ENCODE measurements around the gene FBXO5. TPM values are rescaled to one million over a fixed set of nuclear protein-coding genes. Genes with fewer than 3 reads are reported as not detected.

Gene FBXO5
- total and polyA plus RNA-seq, 4 donors: 2.5 to 6.0 (median 4.0) TPM

GRCh38 chr6:152952045-152952444 lies 30.8 kb downstream of the FBXO5 start:
- no peaks in the 10 kb centered on the region for H3K9me3 ChIP-seq (ENCODE audit: control insufficient read depth, low read length)
- no peak overlapping the region for H3K27ac ChIP-seq (ENCODE audit: low read depth in 1 of 2, low read length in 2 of 2)
- DNase-seq (no peak), ATAC-seq (ENCODE audit: low FRiP score) (no peak)
- intact Hi-C loops (cut with DNase I): no loop called here
- no peaks in the 10 kb centered on the region for H3K36me3 ChIP-seq (ENCODE audit: control insufficient read depth in 1 of 2, insufficient read depth in 2 of 2, low read length in 1 of 2)
- WGBS, 2 donors: 24 to 25% methylated on average over 1 of the region's 1 CpG
- H3K4me3 ChIP-seq (ENCODE audit: low read length in 2 of 2): no peak overlapping the region
- no peaks in the 10 kb centered on the region for H3K4me1 ChIP-seq (ENCODE audit: control insufficient read depth in 1 of 2, insufficient read depth in 2 of 2, low read length in 2 of 2)
- H3K27me3 ChIP-seq (ENCODE audit: control insufficient read depth in 1 of 2, insufficient read depth in 2 of 2, low read length in 1 of 2): no peaks in the 10 kb centered on the region

- 88 to 90% methylated on average over 3 of the region's 3 CpGs for WGBS, 2 donors
- no peaks in the 10 kb centered on the region for H3K4me1 ChIP-seq (ENCODE audit: control insufficient read depth in 1 of 2, insufficient read depth in 2 of 2, low read length in 2 of 2)
- H3K36me3 ChIP-seq (ENCODE audit: control insufficient read depth in 1 of 2, insufficient read depth in 2 of 2, low read length in 1 of 2): no peaks in the 10 kb centered on the region
- no peak overlapping the region for H3K4me3 ChIP-seq (ENCODE audit: low read length in 2 of 2)
- ATAC-seq (ENCODE audit: low FRiP score): no peak
- no peak for DNase-seq
- H3K9me3 ChIP-seq (ENCODE audit: control insufficient read depth, low read length): no peaks in the 10 kb centered on the region
- no peak overlapping the region for H3K27ac ChIP-seq (ENCODE audit: low read depth in 1 of 2, low read length in 2 of 2)
- intact Hi-C loops (cut with DNase I): no loop called here
- H3K27me3 ChIP-seq (ENCODE audit: control insufficient read depth in 1 of 2, insufficient read depth in 2 of 2, low read length in 1 of 2): no peaks in the 10 kb centered on the region
Measured at GRCh38 chr6:152950240-152950639, 32.6 kb downstream of the FBXO5 start.

- Histone ChIP-seq H3K9me3 (ENCODE audit: control insufficient read depth, low read length) (no peaks in the 10 kb centered on the region), H3K4me3 (ENCODE audit: low read length in 2 of 2) (peak overlapping the region; percentile 26 to 47), H3K36me3 (ENCODE audit: control insufficient read depth in 1 of 2, insufficient read depth in 2 of 2, low read length in 1 of 2) (no peaks in the 10 kb centered on the region), H3K4me1 (ENCODE audit: control insufficient read depth in 1 of 2, insufficient read depth in 2 of 2, low read length in 2 of 2) (no peaks in the 10 kb centered on the region), H3K27ac (ENCODE audit: low read depth in 1 of 2, low read length in 2 of 2) (no peak overlapping the region), H3K27me3 (ENCODE audit: control insufficient read depth in 1 of 2, insufficient read depth in 2 of 2, low read length in 1 of 2) (no peaks in the 10 kb centered on the region)
- intact Hi-C loops (cut with DNase I): loop anchor here (5.0 to 10.0 kb wide), 2 partner anchors 83 to 396 kb away; no protein-coding TSS in a partner anchor
- ATAC-seq (ENCODE audit: low FRiP score): peak; percentile 76
- DNase-seq: no peak
- 16 to 22% methylated on average over 9 of the region's 9 CpGs for WGBS, 2 donors
Measured at GRCh38 chr6:152948150-152948768, 34.6 kb downstream of the FBXO5 start.

GRCh38 chr6:152946995-152947394 lies 35.8 kb downstream of the FBXO5 start:
- Histone ChIP-seq H3K9me3 (ENCODE audit: control insufficient read depth, low read length) (no peaks in the 10 kb centered on the region), H3K27ac (ENCODE audit: low read depth in 1 of 2, low read length in 2 of 2) (no peak overlapping the region), H3K27me3 (ENCODE audit: control insufficient read depth in 1 of 2, insufficient read depth in 2 of 2, low read length in 1 of 2) (no peaks in the 10 kb centered on the region), H3K4me3 (ENCODE audit: low read length in 2 of 2) (no peak overlapping the region), H3K4me1 (ENCODE audit: control insufficient read depth in 1 of 2, insufficient read depth in 2 of 2, low read length in 2 of 2) (no peaks in the 10 kb centered on the region), H3K36me3 (ENCODE audit: control insufficient read depth in 1 of 2, insufficient read depth in 2 of 2, low read length in 1 of 2) (no peaks in the 10 kb centered on the region)
- no peak for DNase-seq
- intact Hi-C loops (cut with DNase I): loop anchor here (2.0 to 10.0 kb wide), 3 partner anchors 82 to 395 kb away; no protein-coding TSS in a partner anchor
- 65 to 66% methylated on average over 2 of the region's 2 CpGs for WGBS, 2 donors
- no peak for ATAC-seq (ENCODE audit: low FRiP score)

GRCh38 chr6:152946484-152946883 lies 36.4 kb downstream of the FBXO5 start:
- Histone ChIP-seq H3K36me3 (ENCODE audit: control insufficient read depth in 1 of 2, insufficient read depth in 2 of 2, low read length in 1 of 2) (no peaks in the 10 kb centered on the region), H3K4me3 (ENCODE audit: low read length in 2 of 2) (no peak overlapping the region), H3K27ac (ENCODE audit: low read depth in 1 of 2, low read length in 2 of 2) (no peak overlapping the region), H3K4me1 (ENCODE audit: control insufficient read depth in 1 of 2, insufficient read depth in 2 of 2, low read length in 2 of 2) (no peaks in the 10 kb centered on the region), H3K9me3 (ENCODE audit: control insufficient read depth, low read length) (no peaks in the 10 kb centered on the region), H3K27me3 (ENCODE audit: control insufficient read depth in 1 of 2, insufficient read depth in 2 of 2, low read length in 1 of 2) (no peaks in the 10 kb centered on the region)
- DNase-seq (no peak), ATAC-seq (ENCODE audit: low FRiP score) (no peak)
- intact Hi-C loops (cut with DNase I): loop anchor here (2.0 to 10.0 kb wide), 3 partner anchors 82 to 394 kb away; no protein-coding TSS in a partner anchor
- 58 to 75% methylated on average over 3 of the region's 3 CpGs for WGBS, 2 donors

GRCh38 chr6:152943260-152943897 lies 39.5 kb downstream of the FBXO5 start:
- H3K27me3 ChIP-seq (ENCODE audit: control insufficient read depth in 1 of 2, insufficient read depth in 2 of 2, low read length in 1 of 2): no peaks in the 10 kb centered on the region
- ATAC-seq (ENCODE audit: low FRiP score) (no peak), DNase-seq (no peak)
- no peaks in the 10 kb centered on the region for H3K36me3 ChIP-seq (ENCODE audit: control insufficient read depth in 1 of 2, insufficient read depth in 2 of 2, low read length in 1 of 2)
- intact Hi-C loops (cut with DNase I): loop anchor here in 1 of 2 donors (10.0 kb wide), 1 partner anchor 79 kb away; no protein-coding TSS in a partner anchor
- H3K4me3 ChIP-seq (ENCODE audit: low read length in 2 of 2): no peak overlapping the region
- no peaks in the 10 kb centered on the region for H3K9me3 ChIP-seq (ENCODE audit: control insufficient read depth, low read length)
- WGBS, 2 donors: 85 to 88% methylated on average over 2 of the region's 2 CpGs
- H3K27ac ChIP-seq (ENCODE audit: low read depth in 1 of 2, low read length in 2 of 2): no peak overlapping the region
- H3K4me1 ChIP-seq (ENCODE audit: control insufficient read depth in 1 of 2, insufficient read depth in 2 of 2, low read length in 2 of 2): no peaks in the 10 kb centered on the region

- Histone ChIP-seq H3K27me3 (ENCODE audit: control insufficient read depth in 1 of 2, insufficient read depth in 2 of 2, low read length in 1 of 2) (no peaks in the 10 kb centered on the region), H3K4me3 (ENCODE audit: low read length in 2 of 2) (no peak overlapping the region), H3K9me3 (ENCODE audit: control insufficient read depth, low read length) (no peaks in the 10 kb centered on the region), H3K36me3 (ENCODE audit: control insufficient read depth in 1 of 2, insufficient read depth in 2 of 2, low read length in 1 of 2) (no peaks in the 10 kb centered on the region), H3K27ac (ENCODE audit: low read depth in 1 of 2, low read length in 2 of 2) (no peak overlapping the region), H3K4me1 (ENCODE audit: control insufficient read depth in 1 of 2, insufficient read depth in 2 of 2, low read length in 2 of 2) (no peaks in the 10 kb centered on the region)
- intact Hi-C loops (cut with DNase I): loop anchor here in 1 of 2 donors (10.0 kb wide), 1 partner anchor 78 kb away; no protein-coding TSS in a partner anchor
- DNase-seq: no peak
- 63 to 69% methylated on average over 1 of the region's 1 CpG for WGBS, 2 donors
- no peak for ATAC-seq (ENCODE audit: low FRiP score)
Measured at GRCh38 chr6:152942319-152942869, 40.4 kb downstream of the FBXO5 start.

- no peak overlapping the region for H3K4me3 ChIP-seq (ENCODE audit: low read length in 2 of 2)
- intact Hi-C loops (cut with DNase I): loop anchor here in 1 of 2 donors (10.0 kb wide), 1 partner anchor 77 kb away; no protein-coding TSS in a partner anchor
- no peak for ATAC-seq (ENCODE audit: low FRiP score)
- no peak overlapping the region for H3K27ac ChIP-seq (ENCODE audit: low read depth in 1 of 2, low read length in 2 of 2)
- H3K27me3 ChIP-seq (ENCODE audit: control insufficient read depth in 1 of 2, insufficient read depth in 2 of 2, low read length in 1 of 2): no peaks in the 10 kb centered on the region
- H3K9me3 ChIP-seq (ENCODE audit: control insufficient read depth, low read length): no peaks in the 10 kb centered on the region
- no peaks in the 10 kb centered on the region for H3K4me1 ChIP-seq (ENCODE audit: control insufficient read depth in 1 of 2, insufficient read depth in 2 of 2, low read length in 2 of 2)
- no peaks in the 10 kb centered on the region for H3K36me3 ChIP-seq (ENCODE audit: control insufficient read depth in 1 of 2, insufficient read depth in 2 of 2, low read length in 1 of 2)
- no peak for DNase-seq
Measured at GRCh38 chr6:152941746-152942145, 41.1 kb downstream of the FBXO5 start.

All from aorta (tissue), 5 donors.